DND-41 (cell line): ENCODE measurements around the gene FAR2.

ENCODE experiments used
- ATAC-seq: fragments of 200-7000 bp; cut with Tn5 transposase; 3 replicates; pipeline ENCODE4 v1.9.1; 2021; ENCODE audit warnings: low read depth; ENCODE audit not compliant: insufficient read depth
- DNase-seq: peaks from one replicate; pipeline ENCODE4 v3.0.0-alpha.2; 2020
- H2AFZ ChIP-seq: 2 replicates; pipeline ENCODE4 v1.6.0; 2012; ENCODE audit warnings: low read depth, low read length
- H3K27ac ChIP-seq: 2 replicates; pipeline ENCODE4 v1.5.1; 2012; ENCODE audit warnings: low read length, inconsistent platforms
- H3K27me3 ChIP-seq: fragments of 200-600 bp; sonication (generic); 2 replicates; pipeline ENCODE4 v1.6.0; 2012; ENCODE audit warnings: low read length, mild to moderate bottlenecking, inconsistent platforms; ENCODE audit not compliant: insufficient read depth, poor library complexity
- H3K36me3 ChIP-seq: 2 replicates; pipeline ENCODE4 v1.5.1; 2012; ENCODE audit warnings: low read length, inconsistent platforms; ENCODE audit not compliant: insufficient read depth
- H3K4me1 ChIP-seq: 2 replicates; pipeline ENCODE4 v1.5.1; 2012; ENCODE audit warnings: mild to moderate bottlenecking, low read length; ENCODE audit not compliant: insufficient read depth
- H3K4me2 ChIP-seq: 2 replicates; pipeline ENCODE4 v1.6.0; 2012; ENCODE audit warnings: mild to moderate bottlenecking, moderate library complexity, low read length, inconsistent platforms; ENCODE audit not compliant: insufficient read depth
- H3K4me3 ChIP-seq, 2 experiments: fragments of 200-600 bp in 1 of 2; shearing (Covaris generic) in 1 of 2; 2 replicates each; pipeline ENCODE4 v1.5.1; 2012 to 2016; ENCODE audit warnings: inconsistent platforms in 2 of 2, low read length in 2 of 2, mild to moderate bottlenecking in 2 of 2, low read depth in 1 of 2, moderate library complexity in 1 of 2
- H3K79me2 ChIP-seq: 2 replicates; pipeline ENCODE4 v1.6.0; 2012; ENCODE audit warnings: low read length, inconsistent platforms; ENCODE audit not compliant: insufficient read depth
- H3K9ac ChIP-seq: 2 replicates; pipeline ENCODE4 v1.6.0; 2012; ENCODE audit warnings: low read depth, mild to moderate bottlenecking, inconsistent platforms, low read length, moderate library complexity
- H3K9me3 ChIP-seq: 2 replicates; pipeline ENCODE4 v1.5.1; 2012; ENCODE audit warnings: low read length, moderate library complexity, mild to moderate bottlenecking, inconsistent platforms; ENCODE audit not compliant: insufficient read depth, severe bottlenecking
- H4K20me1 ChIP-seq: 2 replicates; pipeline ENCODE4 v1.6.0; 2012; ENCODE audit warnings: low read length; ENCODE audit not compliant: insufficient read depth
- CTCF ChIP-seq: IDR thresholded peaks from 2 replicates; pipeline ENCODE4 v1.5.1; 2012; ENCODE audit warnings: borderline replicate concordance, low read length, moderate library complexity, mild to moderate bottlenecking; ENCODE audit not compliant: poor library complexity, severe bottlenecking; ENCODE audit errors: extremely low read depth
- EZH2 ChIP-seq: IDR thresholded peaks from 3 replicates; pipeline ENCODE4 v1.6.1; 2012; ENCODE audit warnings: borderline replicate concordance, low read depth, mild to moderate bottlenecking, moderate library complexity, low read length, inconsistent platforms; ENCODE audit not compliant: severe bottlenecking

Gene FAR2

GRCh38 chr12:29281371-29282005 lies 132.4 kb downstream of the FAR2 start:
- H4K20me1 ChIP-seq: no peaks in the 10 kb centered on the region
- no peak overlapping the region for H3K27ac ChIP-seq
- no peaks in the 10 kb centered on the region for H3K9me3 ChIP-seq
- no peak for ATAC-seq
- H3K9ac ChIP-seq: no peak overlapping the region
- TF ChIP-seq EZH2: no peak
- no peak for TF ChIP-seq CTCF
- no peaks in the 10 kb centered on the region for H3K79me2 ChIP-seq
- H3K4me2 ChIP-seq: no peak overlapping the region
- H3K27me3 ChIP-seq: no peaks in the 10 kb centered on the region
- no peak for DNase-seq
- no peaks in the 10 kb centered on the region for H3K36me3 ChIP-seq
- H3K4me3 ChIP-seq: no peak overlapping the region
- no peak overlapping the region for H2AFZ ChIP-seq
- peaks cover 15% of the 10 kb centered on the region for H3K4me1 ChIP-seq

- Histone ChIP-seq H3K36me3 (no peaks in the 10 kb centered on the region), H3K4me2 (no peak overlapping the region), H3K79me2 (no peaks in the 10 kb centered on the region), H3K27me3 (no peaks in the 10 kb centered on the region), H3K4me3 (no peak overlapping the region), H3K9ac (no peak overlapping the region), H3K9me3 (no peaks in the 10 kb centered on the region), H4K20me1 (no peaks in the 10 kb centered on the region), H3K27ac (no peak overlapping the region; the same call in 1 of the 2 replicates), H2AFZ (no peak overlapping the region), H3K4me1 (peaks cover 15% of the 10 kb centered on the region)
- no peak for TF ChIP-seq EZH2
- TF ChIP-seq CTCF: no peak
- no peak for DNase-seq
- peak; percentile 73 for ATAC-seq
Observed at GRCh38 chr12:29282031-29282816, 133.1 kb downstream of the FAR2 start.

DNA sequence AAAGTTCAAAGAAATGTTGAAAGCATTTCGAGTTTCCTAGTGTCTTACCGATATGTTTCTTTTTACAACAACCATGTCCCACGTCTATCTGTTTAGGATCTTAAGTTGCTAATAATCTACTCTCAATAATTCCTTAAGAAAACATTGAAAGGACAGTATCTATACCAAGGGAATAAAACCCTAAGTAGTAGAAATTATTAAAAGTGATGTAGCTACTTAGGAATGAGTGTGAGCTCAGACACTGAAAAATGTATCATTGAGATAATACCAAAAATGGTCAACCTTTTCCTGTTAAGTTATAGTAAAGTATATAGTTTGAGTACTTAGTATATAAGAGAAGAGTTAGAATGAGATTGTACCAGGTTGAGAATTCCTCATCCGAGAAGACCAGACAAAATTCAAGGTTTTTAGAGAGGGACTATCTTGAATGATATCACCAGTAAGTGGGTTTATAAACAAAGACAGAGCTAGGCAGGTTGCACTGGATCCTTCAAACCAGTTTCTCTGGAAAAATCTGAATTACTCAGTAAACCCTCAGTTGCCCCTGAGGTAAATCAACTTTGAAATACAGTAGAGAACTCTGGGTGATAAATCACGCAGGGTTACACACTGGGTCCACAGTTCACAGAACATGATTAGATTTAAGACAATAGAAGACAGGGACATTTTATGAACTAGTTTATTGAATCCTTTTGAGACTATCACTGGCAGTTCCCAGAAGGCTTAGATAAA lies 135.1 kb downstream of the FAR2 start:
- Histone ChIP-seq H3K27ac (no peak overlapping the region), H3K4me3 (no peak overlapping the region), H3K27me3 (no peaks in the 10 kb centered on the region), H4K20me1 (no peaks in the 10 kb centered on the region), H3K9ac (no peak overlapping the region), H3K4me1 (peaks cover 15% of the 10 kb centered on the region), H3K4me2 (no peak overlapping the region), H2AFZ (no peak overlapping the region), H3K36me3 (no peaks in the 10 kb centered on the region), H3K9me3 (no peaks in the 10 kb centered on the region), H3K79me2 (no peaks in the 10 kb centered on the region)
- TF ChIP-seq EZH2 (no peak), CTCF (no peak)
- DNase-seq (no peak), ATAC-seq (no peak)
